GM19240 (cell line): ENCODE measurements around the gene TBX4.

Experiments used
- DNase-seq: peaks from one replicate; pipeline ENCODE4 v3.0.0; 2011; ENCODE audit warnings: low spot score; ENCODE audit not compliant: insufficient read length

TBX4 gene

GRCh38 chr17:61412860-61413660 is 39.2 kb upstream of the TBX4 start:
- no peak for DNase-seq

GRCh38 chr17:61413661-61414126 is 38.5 kb upstream of the TBX4 start:
- DNase-seq = no peak

- no peak for DNase-seq
Measured at GRCh38 chr17:61414141-61414935, 37.9 kb upstream of the TBX4 start.

- no peak for DNase-seq
Measured at GRCh38 chr17:61414936-61415251, 37.3 kb upstream of the TBX4 start.

GRCh38 chr17:61415374-61416210 is 36.6 kb upstream of the TBX4 start:
- DNase-seq = no peak

- no peak for DNase-seq
Measured at GRCh38 chr17:61416211-61416539, 36.0 kb upstream of the TBX4 start.

GRCh38 chr17:61416540-61417363 is 35.5 kb upstream of the TBX4 start:
- no peak for DNase-seq

- no peak for DNase-seq
Measured at GRCh38 chr17:61418449-61418848, 33.8 kb upstream of the TBX4 start.

GRCh38 chr17:61419496-61420046 is 32.7 kb upstream of the TBX4 start:
- DNase-seq = no peak

- no peak for DNase-seq
Measured at GRCh38 chr17:61420052-61420451, 32.2 kb upstream of the TBX4 start.

- DNase-seq = no peak
Measured at GRCh38 chr17:61420745-61421398, 31.4 kb upstream of the TBX4 start.

- DNase-seq = no peak
Measured at GRCh38 chr17:61421460-61421859, 30.8 kb upstream of the TBX4 start.

- no peak for DNase-seq
Measured at GRCh38 chr17:61422116-61422799, 30.0 kb upstream of the TBX4 start.

- no peak for DNase-seq
Measured at GRCh38 chr17:61422869-61423268, 29.4 kb upstream of the TBX4 start.

- no peak for DNase-seq
Measured at GRCh38 chr17:61423967-61424649, 28.1 kb upstream of the TBX4 start.

GRCh38 chr17:61425682-61426481 is 26.3 kb upstream of the TBX4 start:
- DNase-seq = no peak

GRCh38 chr17:61426482-61427304 is 25.5 kb upstream of the TBX4 start:
- DNase-seq = no peak
